HG02943 (cell line): Measurements from ENCODE around the gene FRAT1.
"Not testable (repeated sequence)": the region's sequence is repeated elsewhere in the genome, so short reads cannot be mapped to it uniquely, and the experiment has no call there.

Experiments
- ATAC-seq: cut with Tn5 transposase; IDR thresholded peaks from one replicate; pipeline ENCODE4 v1.9.1; 2021; ENCODE audit warnings: mild to moderate bottlenecking, low read depth, moderate library complexity; ENCODE audit not compliant: unreplicated experiment

FRAT1 gene

GRCh38 chr10:97334370-97335175, 15.5 kb downstream of the FRAT1 start, which contains the start of gene FRAT2:
TSS of gene FRAT2 (minus strand) at chr10:97334729. CDS start at chr10:97334572, 157 bp downstream.
- ATAC-seq, result peak; percentile 79

GRCh38 chr10:97335188-97335619, 16.1 kb downstream of the FRAT1 start:
- ATAC-seq, result peak; percentile 4

- no peak for ATAC-seq
Measured at GRCh38 chr10:97336006-97336405, 16.9 kb downstream of the FRAT1 start.

GRCh38 chr10:97336446-97336845, 17.4 kb downstream of the FRAT1 start:
- no peak for ATAC-seq

- no peak for ATAC-seq
Measured at GRCh38 chr10:97336942-97337831, 18.1 kb downstream of the FRAT1 start.

- no peak for ATAC-seq
Measured at GRCh38 chr10:97338041-97338440, 19.0 kb downstream of the FRAT1 start.

- ATAC-seq, result no peak
Measured at GRCh38 chr10:97341416-97341815, 22.3 kb downstream of the FRAT1 start.

- not testable (repeated sequence) for ATAC-seq
Measured at GRCh38 chr10:97343664-97344063, 24.6 kb downstream of the FRAT1 start.

GRCh38 chr10:97347317-97347716, 28.2 kb downstream of the FRAT1 start:
- no peak for ATAC-seq

GRCh38 chr10:97349752-97350513, 30.9 kb downstream of the FRAT1 start:
- no peak for ATAC-seq

- ATAC-seq, result no peak
Measured at GRCh38 chr10:97353945-97354344, 34.9 kb downstream of the FRAT1 start.

GRCh38 chr10:97355571-97355975, 36.5 kb downstream of the FRAT1 start:
- ATAC-seq, result no peak

- no peak for ATAC-seq
Measured at GRCh38 chr10:97356318-97356914, 37.3 kb downstream of the FRAT1 start.

- no peak for ATAC-seq
Measured at GRCh38 chr10:97356918-97357317, 37.8 kb downstream of the FRAT1 start.

- no peak for ATAC-seq
Measured at GRCh38 chr10:97358349-97358748, 39.3 kb downstream of the FRAT1 start.

GRCh38 chr10:97358781-97359180, 39.7 kb downstream of the FRAT1 start:
- no peak for ATAC-seq

- no peak for ATAC-seq
Measured at GRCh38 chr10:97360705-97361536, 41.9 kb downstream of the FRAT1 start.

GRCh38 chr10:97361537-97361901, 42.4 kb downstream of the FRAT1 start:
- no peak for ATAC-seq

GRCh38 chr10:97362310-97363033, 43.4 kb downstream of the FRAT1 start:
- ATAC-seq, result no peak
